ENCODE results near the gene MACO1.

MACO1 gene

GRCh38 chr1:25530186-25531081, 99.7 kb downstream of the MACO1 start:
- H3K36me3 ChIP-seq (ENCODE audit: insufficient read depth, low read length) = no peaks in the 10 kb centered on the region
- DNase-seq (ENCODE audit: low read depth, low spot score) = no peak
- H3K4me3 ChIP-seq = no peak overlapping the region
- no peaks in the 10 kb centered on the region for H3K9me3 ChIP-seq (ENCODE audit: low read depth, low read length)
- H3K9ac ChIP-seq (ENCODE audit: insufficient read length) = no peak overlapping the region
- no peak overlapping the region for H3K27ac ChIP-seq
- no peak for TF ChIP-seq FOXP2 (optimal IDR thresholded peaks at IDR 0.05; ENCODE audit: control extremely low read depth, extremely low read length, insufficient read depth)
- TF ChIP-seq EZH2 (IDR thresholded peaks at IDR 0.05) = no peak
- TF ChIP-seq POLR2AphosphoS5 (IDR thresholded peaks at IDR 0.05; ENCODE audit: borderline replicate concordance, low read depth, low read length) = no peak

- Histone ChIP-seq H3K4me3 (no peak overlapping the region), H3K36me3 (ENCODE audit: insufficient read depth, low read length) (no peaks in the 10 kb centered on the region), H3K9ac (ENCODE audit: insufficient read length) (no peak overlapping the region), H3K9me3 (ENCODE audit: low read depth, low read length) (no peaks in the 10 kb centered on the region), H3K27ac (no peak overlapping the region)
- no peak for DNase-seq (ENCODE audit: low read depth, low spot score)
- TF ChIP-seq FOXP2 (optimal IDR thresholded peaks at IDR 0.05; ENCODE audit: control extremely low read depth, extremely low read length, insufficient read depth) = no peak
- TF ChIP-seq POLR2AphosphoS5 (IDR thresholded peaks at IDR 0.05; ENCODE audit: borderline replicate concordance, low read depth, low read length) = no peak
- TF ChIP-seq EZH2 (IDR thresholded peaks at IDR 0.05) = no peak
Measured at GRCh38 chr1:25531082-25531461, 100.4 kb downstream of the MACO1 start.

GRCh38 chr1:25532970-25533369, 102.3 kb downstream of the MACO1 start:
- no peak overlapping the region for H3K4me3 ChIP-seq
- H3K9ac ChIP-seq (ENCODE audit: insufficient read length) = no peak overlapping the region

GRCh38 chr1:25533775-25534409, 103.2 kb downstream of the MACO1 start:
- TF ChIP-seq EZH2 (IDR thresholded peaks at IDR 0.05) (no peak), POLR2AphosphoS5 (IDR thresholded peaks at IDR 0.05; ENCODE audit: borderline replicate concordance, low read depth, low read length) (no peak), FOXP2 (optimal IDR thresholded peaks at IDR 0.05; ENCODE audit: control extremely low read depth, extremely low read length, insufficient read depth) (no peak)
- no peaks in the 10 kb centered on the region for H3K36me3 ChIP-seq (ENCODE audit: insufficient read depth, low read length)
- H3K9ac ChIP-seq (ENCODE audit: insufficient read length) = no peak overlapping the region
- H3K9me3 ChIP-seq (ENCODE audit: low read depth, low read length) = no peaks in the 10 kb centered on the region
- H3K4me3 ChIP-seq = no peak overlapping the region
- H3K27ac ChIP-seq = no peak overlapping the region
- DNase-seq (ENCODE audit: low read depth, low spot score) = no peak

More at GRCh38 chr1:25532970-25533369, 102.3 kb downstream of the MACO1 start:
- H3K9me3 ChIP-seq (ENCODE audit: low read depth, low read length) = no peaks in the 10 kb centered on the region
- DNase-seq (ENCODE audit: low read depth, low spot score) = no peak
- TF ChIP-seq EZH2 (IDR thresholded peaks at IDR 0.05) (no peak), POLR2AphosphoS5 (IDR thresholded peaks at IDR 0.05; ENCODE audit: borderline replicate concordance, low read depth, low read length) (no peak), FOXP2 (optimal IDR thresholded peaks at IDR 0.05; ENCODE audit: control extremely low read depth, extremely low read length, insufficient read depth) (no peak)
- H3K36me3 ChIP-seq (ENCODE audit: insufficient read depth, low read length) = no peaks in the 10 kb centered on the region
- H3K27ac ChIP-seq = no peak overlapping the region

GRCh38 chr1:25534410-25534788, 103.7 kb downstream of the MACO1 start:
- no peaks in the 10 kb centered on the region for H3K9me3 ChIP-seq (ENCODE audit: low read depth, low read length)
- no peak for TF ChIP-seq EZH2 (IDR thresholded peaks at IDR 0.05)
- TF ChIP-seq FOXP2 (optimal IDR thresholded peaks at IDR 0.05; ENCODE audit: control extremely low read depth, extremely low read length, insufficient read depth) = no peak
- no peak for TF ChIP-seq POLR2AphosphoS5 (IDR thresholded peaks at IDR 0.05; ENCODE audit: borderline replicate concordance, low read depth, low read length)
- no peak overlapping the region for H3K4me3 ChIP-seq
- H3K9ac ChIP-seq (ENCODE audit: insufficient read length) = no peak overlapping the region
- DNase-seq (ENCODE audit: low read depth, low spot score) = no peak
- H3K27ac ChIP-seq = no peak overlapping the region
- no peaks in the 10 kb centered on the region for H3K36me3 ChIP-seq (ENCODE audit: insufficient read depth, low read length)

- no peak for DNase-seq (ENCODE audit: low read depth, low spot score)
- Histone ChIP-seq H3K9me3 (ENCODE audit: low read depth, low read length) (no peaks in the 10 kb centered on the region), H3K36me3 (ENCODE audit: insufficient read depth, low read length) (no peaks in the 10 kb centered on the region), H3K27ac (no peak overlapping the region), H3K9ac (ENCODE audit: insufficient read length) (no peak overlapping the region), H3K4me3 (no peak overlapping the region)
- TF ChIP-seq POLR2AphosphoS5 (IDR thresholded peaks at IDR 0.05; ENCODE audit: borderline replicate concordance, low read depth, low read length) = no peak
- no peak for TF ChIP-seq EZH2 (IDR thresholded peaks at IDR 0.05)
- TF ChIP-seq FOXP2 (optimal IDR thresholded peaks at IDR 0.05; ENCODE audit: control extremely low read depth, extremely low read length, insufficient read depth) = no peak
Measured at GRCh38 chr1:25536124-25536523, 105.4 kb downstream of the MACO1 start.

GRCh38 chr1:25537153-25537831, 106.6 kb downstream of the MACO1 start:
- Histone ChIP-seq H3K27ac (no peak overlapping the region), H3K36me3 (ENCODE audit: insufficient read depth, low read length) (no peaks in the 10 kb centered on the region), H3K4me3 (no peak overlapping the region), H3K9ac (ENCODE audit: insufficient read length) (no peak overlapping the region), H3K9me3 (ENCODE audit: low read depth, low read length) (no peaks in the 10 kb centered on the region)
- DNase-seq (ENCODE audit: low read depth, low spot score) = no peak
- TF ChIP-seq EZH2 (IDR thresholded peaks at IDR 0.05) (no peak), POLR2AphosphoS5 (IDR thresholded peaks at IDR 0.05; ENCODE audit: borderline replicate concordance, low read depth, low read length) (no peak), FOXP2 (optimal IDR thresholded peaks at IDR 0.05; ENCODE audit: control extremely low read depth, extremely low read length, insufficient read depth) (no peak)

- TF ChIP-seq EZH2 (IDR thresholded peaks at IDR 0.05) = no peak
- TF ChIP-seq FOXP2 (optimal IDR thresholded peaks at IDR 0.05; ENCODE audit: control extremely low read depth, extremely low read length, insufficient read depth) = no peak
- TF ChIP-seq POLR2AphosphoS5 (IDR thresholded peaks at IDR 0.05; ENCODE audit: borderline replicate concordance, low read depth, low read length) = no peak
- no peaks in the 10 kb centered on the region for H3K36me3 ChIP-seq (ENCODE audit: insufficient read depth, low read length)
- H3K9me3 ChIP-seq (ENCODE audit: low read depth, low read length) = no peaks in the 10 kb centered on the region
- no peak overlapping the region for H3K9ac ChIP-seq (ENCODE audit: insufficient read length)
- H3K27ac ChIP-seq = no peak overlapping the region
- no peak overlapping the region for H3K4me3 ChIP-seq
- no peak for DNase-seq (ENCODE audit: low read depth, low spot score)
Measured at GRCh38 chr1:25538191-25538767, 107.6 kb downstream of the MACO1 start.

Measured in SK-N-MC (cell line).